Measurements from ENCODE around the gene PAK6.

Gene PAK6

GRCh38 chr15:40238532-40239403, at the start of gene PAK6:
PAK6 (plus strand) TSS chr15:40239063; CDS start chr15:40264786, 25,723 bp downstream.
- no peak for DNase-seq (ENCODE audit: low read depth in 2 of 2, low spot score in 1 of 2)

- no peak for DNase-seq (ENCODE audit: low read depth in 2 of 2, low spot score in 1 of 2)
Measured at GRCh38 chr15:40190591-40190990, 48.3 kb upstream of the PAK6 start.

- DNase-seq (ENCODE audit: low read depth in 2 of 2, low spot score in 1 of 2): no peak
Measured at GRCh38 chr15:40192942-40193341, 45.9 kb upstream of the PAK6 start.

- DNase-seq (ENCODE audit: low read depth in 2 of 2, low spot score in 1 of 2): no peak
Measured at GRCh38 chr15:40197434-40197833, 41.4 kb upstream of the PAK6 start.

- no peak for DNase-seq (ENCODE audit: low read depth in 2 of 2, low spot score in 1 of 2)
Measured at GRCh38 chr15:40198355-40199085, 40.3 kb upstream of the PAK6 start.

GRCh38 chr15:40204100-40204499, 34.8 kb upstream of the PAK6 start:
- DNase-seq (ENCODE audit: low read depth in 2 of 2, low spot score in 1 of 2): no peak

- no peak for DNase-seq (ENCODE audit: low read depth in 2 of 2, low spot score in 1 of 2)
Measured at GRCh38 chr15:40217166-40217824, 21.6 kb upstream of the PAK6 start.

- no peak for DNase-seq (ENCODE audit: low read depth in 2 of 2, low spot score in 1 of 2)
Measured at GRCh38 chr15:40219801-40220200, 19.1 kb upstream of the PAK6 start.

GRCh38 chr15:40222131-40222530, 16.7 kb upstream of the PAK6 start:
- no peak for DNase-seq (ENCODE audit: low read depth in 2 of 2, low spot score in 1 of 2)

- DNase-seq (ENCODE audit: low read depth in 2 of 2, low spot score in 1 of 2): no peak
Measured at GRCh38 chr15:40226736-40227135, 12.1 kb upstream of the PAK6 start.

GRCh38 chr15:40229316-40229715, 9.5 kb upstream of the PAK6 start:
- DNase-seq (ENCODE audit: low read depth in 2 of 2, low spot score in 1 of 2): no peak

- no peak for DNase-seq (ENCODE audit: low read depth in 2 of 2, low spot score in 1 of 2)
Measured at GRCh38 chr15:40229956-40230355, 8.9 kb upstream of the PAK6 start.

GRCh38 chr15:40232625-40233070, 6.2 kb upstream of the PAK6 start:
- no peak for DNase-seq (ENCODE audit: low read depth in 2 of 2, low spot score in 1 of 2)

- DNase-seq (ENCODE audit: low read depth in 2 of 2, low spot score in 1 of 2): no peak
Measured at GRCh38 chr15:40233727-40234577, 4.9 kb upstream of the PAK6 start.

- no peak for DNase-seq (ENCODE audit: low read depth in 2 of 2, low spot score in 1 of 2)
Measured at GRCh38 chr15:40234783-40235182, 4.1 kb upstream of the PAK6 start.

- no peak for DNase-seq (ENCODE audit: low read depth in 2 of 2, low spot score in 1 of 2)
Measured at GRCh38 chr15:40235201-40235885, 3.5 kb upstream of the PAK6 start.

- DNase-seq (ENCODE audit: low read depth in 2 of 2, low spot score in 1 of 2): no peak
Measured at GRCh38 chr15:40239404-40239692, 485 bp downstream of the PAK6 start.

- no peak for DNase-seq (ENCODE audit: low read depth in 2 of 2, low spot score in 1 of 2)
Measured at GRCh38 chr15:40239693-40240618, 1.1 kb downstream of the PAK6 start.

- no peak for DNase-seq (ENCODE audit: low read depth in 2 of 2, low spot score in 1 of 2)
Measured at GRCh38 chr15:40240619-40241221, 1.9 kb downstream of the PAK6 start.
